HG02938 (cell line): Measurements from ENCODE around the gene PPP2R5C.
"Not testable (repeated sequence)": the region's sequence is repeated elsewhere in the genome, so short reads cannot be mapped to it uniquely, and the experiment has no call there.

ENCODE experiments used
- ATAC-seq: cut with Tn5 transposase; IDR thresholded peaks from one replicate; pipeline ENCODE4 v1.9.1; 2021; ENCODE audit warnings: mild to moderate bottlenecking, moderate library complexity; ENCODE audit not compliant: unreplicated experiment

The PPP2R5C gene

DNA sequence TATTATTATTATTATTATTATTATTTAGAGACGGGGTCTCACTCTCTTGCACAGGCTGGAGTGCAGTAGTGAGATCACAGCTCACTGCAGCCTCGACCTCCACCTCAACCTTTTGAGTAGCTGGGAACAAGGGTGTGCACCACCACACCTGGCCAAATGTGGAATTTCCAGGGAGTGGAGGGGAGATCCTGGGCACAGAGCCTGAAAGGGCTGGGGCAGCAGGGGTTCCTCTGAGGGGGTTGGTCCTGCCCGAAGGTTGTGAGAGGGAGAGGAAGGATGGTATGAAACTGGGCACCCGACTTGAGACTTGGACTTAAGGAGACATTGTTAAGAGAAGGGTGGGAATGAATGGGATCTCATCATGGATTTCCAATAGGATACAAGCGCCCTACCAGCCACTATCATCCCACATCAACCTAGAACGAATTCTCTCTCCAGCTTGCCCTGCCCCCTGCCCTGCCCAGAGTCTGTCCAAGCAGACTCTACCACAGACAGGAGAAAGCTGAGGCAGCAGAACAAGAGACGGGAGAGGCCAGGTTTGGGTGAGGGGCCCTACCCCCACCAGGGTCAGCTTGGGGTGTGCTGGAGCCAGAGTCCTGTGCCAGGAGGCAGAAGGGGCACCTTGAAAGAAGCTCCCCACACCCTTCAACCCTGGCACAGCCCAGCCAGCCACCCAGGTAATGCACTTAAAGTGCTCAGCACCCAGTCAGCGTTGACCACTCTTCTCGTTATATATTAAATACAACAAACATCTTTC lies 200.4 kb downstream of the PPP2R5C start:
- no peak for ATAC-seq

GRCh38 chr14:101962503-101962874 lies 201.0 kb downstream of the PPP2R5C start:
- ATAC-seq = no peak

DNA sequence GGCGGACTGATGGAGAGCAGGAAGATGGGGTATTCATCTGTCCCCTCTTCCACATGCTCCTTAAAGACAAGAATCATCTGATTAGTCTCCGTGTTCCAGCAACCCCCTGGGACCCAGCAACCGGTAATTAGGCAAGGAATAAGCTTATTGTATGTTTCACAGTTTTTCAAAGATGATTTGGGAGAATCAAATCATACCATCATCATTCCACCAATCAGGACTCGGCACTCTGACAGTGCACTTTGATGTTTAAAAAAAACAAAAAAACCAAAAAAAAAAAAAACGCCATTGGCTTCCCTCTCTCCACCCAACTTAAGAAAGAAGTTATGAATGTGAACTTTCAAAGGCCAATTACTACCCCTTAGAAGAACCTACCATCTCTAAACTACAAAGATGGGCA lies 201.5 kb downstream of the PPP2R5C start:
- no peak for ATAC-seq

DNA sequence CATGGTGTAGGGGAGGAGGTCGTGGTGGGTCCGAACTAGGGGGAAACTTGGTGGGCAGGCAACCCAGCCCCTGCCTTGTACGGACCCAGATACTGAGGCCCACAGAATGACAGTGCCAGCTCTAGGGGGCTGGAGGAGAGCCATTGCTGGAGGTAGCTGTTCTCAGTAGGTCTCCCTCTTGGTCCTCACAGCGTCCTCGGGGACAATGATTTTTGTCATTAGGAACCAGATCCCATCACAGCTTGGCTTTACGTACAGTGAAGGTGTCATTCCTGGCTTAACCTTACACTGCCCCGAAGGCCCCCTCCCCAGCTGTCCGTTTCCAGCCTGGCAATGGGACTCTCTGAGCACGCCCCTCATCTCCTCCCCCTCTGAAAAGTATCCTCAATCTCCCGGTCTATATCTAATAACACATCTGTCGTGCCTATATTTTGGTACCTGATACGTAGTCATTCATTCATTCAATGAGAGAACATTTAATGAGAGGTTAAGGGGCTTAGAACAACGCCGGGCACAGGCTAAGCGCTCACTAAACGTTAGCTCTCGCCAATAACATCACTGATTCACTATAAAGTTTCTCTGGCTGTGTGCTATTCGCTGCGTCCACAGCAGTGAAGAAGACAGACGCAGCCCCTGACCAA lies 202.3 kb downstream of the PPP2R5C start:
- ATAC-seq = no peak

- peak; percentile 58 for ATAC-seq
Observed at GRCh38 chr14:101964297-101965180, 203.0 kb downstream of the PPP2R5C start, which contains the start of gene DYNC1H1. Gene DYNC1H1, plus strand, starts transcription at chr14:101964573. Its CDS starts 119 bp downstream, at chr14:101964692.

- peak; percentile 41 for ATAC-seq
Observed at GRCh38 chr14:101965181-101965544, 203.7 kb downstream of the PPP2R5C start.

DNA sequence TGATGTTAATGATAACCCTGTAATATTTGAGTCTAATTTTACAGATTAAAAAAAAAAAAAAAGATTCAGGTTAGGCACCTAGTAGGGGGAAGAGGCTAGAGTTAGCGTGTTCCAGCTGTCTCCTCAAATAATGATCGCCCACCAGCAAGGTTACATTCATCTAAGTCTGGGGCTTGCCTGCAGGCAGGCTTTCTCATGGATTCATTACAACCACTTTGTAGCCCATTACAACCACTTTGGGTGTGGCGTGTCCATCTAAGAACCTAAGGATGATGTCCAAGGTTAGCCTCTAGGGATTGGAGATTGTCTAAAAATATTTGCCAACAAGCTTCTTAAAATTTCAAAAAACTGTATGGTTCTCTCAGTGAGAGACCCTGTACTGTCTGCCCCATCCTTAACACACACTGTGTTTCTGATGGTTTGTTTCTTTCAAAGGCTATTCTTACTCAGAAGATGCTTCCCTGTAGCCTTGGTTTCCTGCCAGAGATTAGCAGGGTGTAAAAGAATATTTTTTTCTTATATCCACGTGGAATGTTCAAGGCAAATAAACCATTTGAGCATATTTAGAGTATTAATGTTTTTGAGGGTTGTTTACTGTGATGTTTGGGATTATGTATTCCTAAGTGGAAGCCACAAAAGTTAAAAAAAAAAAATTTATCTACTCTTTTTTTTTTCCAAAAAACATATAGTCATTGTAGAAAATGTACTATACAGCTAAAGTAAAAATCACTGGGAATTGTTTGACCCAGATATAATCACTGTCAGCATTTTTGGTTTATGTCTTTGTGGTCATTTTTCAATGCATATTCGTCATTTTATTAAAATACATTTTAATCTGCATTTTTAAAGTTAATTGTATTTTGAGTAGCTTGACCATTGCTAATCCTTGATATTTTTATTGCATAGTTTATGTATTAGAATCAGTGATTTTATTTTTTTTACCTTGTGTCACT lies 204.5 kb downstream of the PPP2R5C start:
- ATAC-seq = no peak

DNA sequence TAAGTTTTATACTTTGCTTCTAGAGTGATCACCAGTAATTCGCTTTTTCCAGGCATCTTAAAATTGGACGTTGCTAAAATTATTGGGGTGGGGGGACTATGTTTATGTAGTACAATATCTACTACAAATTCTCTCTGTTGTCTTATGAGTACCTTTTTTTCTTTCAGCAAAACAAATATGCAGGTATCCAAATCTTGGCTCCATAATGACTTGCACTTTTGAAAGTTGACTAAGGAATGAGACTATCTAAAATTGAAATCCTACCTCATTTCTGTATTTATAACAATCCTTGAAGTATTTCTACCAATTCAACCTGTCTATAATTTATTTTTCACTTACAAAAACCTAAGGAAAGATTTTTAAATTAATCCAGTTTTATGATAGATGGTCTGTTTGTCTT lies 205.2 kb downstream of the PPP2R5C start:
- ATAC-seq = no peak

DNA sequence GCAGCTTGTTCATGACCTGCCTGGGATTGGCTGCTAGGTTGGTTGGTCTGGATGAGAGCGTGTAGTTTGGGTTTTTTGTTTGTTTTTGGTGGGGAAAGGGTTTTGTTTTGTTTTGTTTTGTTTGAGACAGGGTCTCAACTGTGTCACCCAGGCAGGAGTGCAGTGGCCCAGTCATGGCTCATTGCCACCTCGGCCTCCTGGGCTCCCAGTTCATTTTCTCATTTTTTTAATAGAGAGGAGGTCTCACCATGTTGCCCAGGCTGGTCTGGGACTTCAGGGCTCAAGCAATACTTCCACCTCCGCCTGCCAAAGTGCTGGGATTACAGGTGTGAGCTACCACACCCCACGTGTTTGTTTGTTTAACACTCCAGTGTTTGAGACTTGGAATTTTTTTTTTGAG lies 206.7 kb downstream of the PPP2R5C start:
- no peak for ATAC-seq

DNA sequence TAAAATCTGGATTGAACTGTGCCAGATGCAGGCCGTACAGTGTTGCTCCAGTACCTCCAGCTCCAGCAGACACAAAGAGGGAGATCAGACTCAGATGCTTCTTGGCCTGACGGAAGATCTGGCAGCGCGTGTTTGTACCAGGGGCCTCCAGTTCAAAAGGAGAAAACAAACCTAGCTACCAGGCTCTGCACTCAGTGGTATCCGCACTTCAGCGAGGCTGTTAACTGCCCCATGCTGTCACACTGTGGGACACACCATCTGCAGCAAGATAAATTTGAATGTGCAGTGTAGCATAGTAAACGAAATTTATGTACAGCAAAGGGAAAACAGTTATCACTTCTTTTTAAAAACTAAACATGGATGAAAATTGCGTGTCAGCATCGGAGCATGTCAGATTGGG lies 208.0 kb downstream of the PPP2R5C start:
- ATAC-seq = no peak

GRCh38 chr14:101970830-101971400 lies 209.4 kb downstream of the PPP2R5C start:
- ATAC-seq = no peak

- ATAC-seq = not testable (repeated sequence)
Observed at GRCh38 chr14:101971458-101971857, 209.9 kb downstream of the PPP2R5C start.

DNA sequence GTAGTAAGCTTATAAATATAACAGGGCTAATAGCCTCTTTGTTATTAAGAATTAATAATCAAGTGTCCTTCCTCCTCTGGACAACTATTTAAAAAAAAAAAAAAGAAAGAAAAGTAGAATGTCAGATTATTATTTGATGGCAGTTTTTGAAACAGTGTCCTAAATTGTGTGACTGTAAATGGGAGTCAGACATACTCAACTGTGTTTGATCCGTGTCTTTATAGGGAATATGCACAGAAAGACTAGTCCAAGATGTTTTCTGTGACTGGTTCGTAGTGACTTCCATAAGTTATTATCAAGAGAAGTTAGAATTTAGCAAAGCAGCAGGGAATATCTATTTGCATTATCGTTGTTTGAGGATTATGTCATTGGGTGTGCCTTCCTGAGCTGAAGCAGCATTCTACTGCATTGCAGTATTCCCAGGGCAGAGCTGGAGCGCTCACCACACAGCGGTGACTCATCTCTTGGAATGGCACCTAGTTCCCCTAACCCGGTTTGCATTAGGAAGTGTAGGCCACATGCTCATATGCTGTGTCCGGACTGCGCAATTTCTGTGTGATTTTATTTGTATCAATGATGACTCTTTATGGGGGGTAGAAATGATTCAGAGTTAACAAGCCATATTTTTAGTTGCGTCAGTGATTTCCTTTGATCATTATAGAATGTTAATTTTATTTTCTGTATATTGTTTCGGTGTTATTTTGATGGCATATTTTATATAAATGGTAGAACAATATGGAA lies 210.8 kb downstream of the PPP2R5C start:
- ATAC-seq = no peak

DNA sequence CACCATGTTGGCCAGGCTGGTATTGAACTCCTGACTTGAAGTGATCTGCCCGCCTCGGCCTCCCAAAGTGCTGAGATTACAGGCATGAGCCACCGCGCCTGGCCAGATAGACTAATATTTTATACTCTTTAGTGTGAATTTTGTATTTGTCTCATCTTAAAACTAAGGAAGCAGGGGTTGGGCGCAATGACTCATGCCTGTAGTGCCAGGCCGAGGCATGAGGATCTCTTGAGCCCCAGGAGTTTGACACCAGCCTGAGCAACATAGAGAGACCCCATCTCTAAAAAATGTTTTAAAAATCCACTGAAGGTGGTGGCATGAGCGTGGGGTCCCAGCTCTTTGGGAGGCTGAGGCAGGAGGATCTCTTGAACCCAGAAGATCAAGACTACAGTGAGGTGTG lies 211.8 kb downstream of the PPP2R5C start:
- no peak for ATAC-seq

DNA sequence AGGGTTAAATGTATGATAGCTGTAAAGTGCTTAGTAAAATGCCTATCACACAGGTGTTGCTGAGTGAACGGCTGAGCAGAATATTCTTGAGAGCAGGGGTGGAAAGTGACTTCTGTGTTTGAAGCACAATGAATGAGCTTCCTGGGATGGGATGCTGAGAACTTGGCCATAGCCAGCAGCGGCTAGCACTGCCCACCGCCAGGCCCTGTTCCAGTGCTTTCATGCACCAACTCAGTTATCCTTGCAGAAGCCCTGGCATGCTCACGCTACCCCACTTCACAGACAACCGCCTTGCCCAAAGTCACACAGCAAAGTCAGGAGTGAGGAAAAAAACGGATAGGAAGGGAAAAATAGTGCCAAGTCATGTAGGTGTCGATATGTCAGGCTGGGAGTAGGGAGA lies 213.7 kb downstream of the PPP2R5C start:
- no peak for ATAC-seq
